Peyer's patch (tissue), 4 donors: Measurements from ENCODE around the gene MAML3. TPM values are rescaled to one million over a fixed set of nuclear protein-coding genes. Genes with fewer than 3 reads are reported as not detected.

Experiments
- DNase-seq, 3 donors: peaks; one replicate each; pipeline ENCODE4 v3.0.0-alpha.2; 2017 to 2019
- H3K27ac ChIP-seq, 4 donors: fragments of 200-600 bp; sonication (generic); one replicate each; pipeline ENCODE4 v1.5.1; 2016 to 2019
- H3K27me3 ChIP-seq, 2 donors: fragments of 200-600 bp; sonication (generic); one replicate each; pipeline ENCODE4 v1.5.1; 2019
- H3K36me3 ChIP-seq, 3 donors: fragments of 200-600 bp; sonication (generic); one replicate each; pipeline ENCODE4 v1.5.1; 2016 to 2019
- H3K4me1 ChIP-seq, 4 donors: fragments of 200-600 bp; sonication (generic); one replicate each; pipeline ENCODE4 v1.5.1; 2016 to 2019
- H3K4me3 ChIP-seq, 4 donors: fragments of 200-600 bp; sonication (generic); 1 replicate in 3 of 4; 2 replicates in 1 of 4; pipeline ENCODE4 v1.5.1; 2016 to 2019; ENCODE audit warnings: mild to moderate bottlenecking in 1 of 4
- H3K9me3 ChIP-seq, 4 donors: fragments of 200-600 bp; sonication (generic); one replicate each; pipeline ENCODE4 v1.5.1; 2016 to 2019; ENCODE audit warnings: mild to moderate bottlenecking in 1 of 4
- POLR2A ChIP-seq, 2 donors: fragments of 450-650 bp; IDR thresholded peaks; one replicate each; pipeline ENCODE4 v1.5.1; 2017; ENCODE audit warnings: antibody characterized with exemption in 2 of 2, mild to moderate bottlenecking in 2 of 2, moderate library complexity in 2 of 2
- total RNA-seq, 4 donors: library from RNA; depleted of rRNA; stranded (reverse); fragments of >200 nt; gene quantifications; one replicate each; pipeline ENCODE4 v1.1.0, GENCODE V29; 2016
- TF ChIP-seq, protein P1 (sequence below), 6 experiments: fragments of 450-650 bp in 4 of 6; fragments of 200-600 bp in 2 of 6; sonication (generic) in 1 of 6; IDR thresholded peaks; one replicate each; pipeline ENCODE4 v1.5.1; 2017 to 2019; ENCODE audit warnings: antibody characterized with exemption in 6 of 6, mild to moderate bottlenecking in 3 of 6, moderate library complexity in 1 of 6

Gene MAML3
- total RNA-seq, 4 donors from 2014 or later: 6.5 to 44.6 (median 22.1) TPM

GRCh38 chr4:139971111-139971510 is 182.9 kb downstream of the MAML3 start:
- no peak for DNase-seq
- H3K27ac ChIP-seq: no peak overlapping the region

GRCh38 chr4:139969635-139970266 is 184.2 kb downstream of the MAML3 start:
- no peaks in the 10 kb centered on the region for H3K4me1 ChIP-seq
- H3K27ac ChIP-seq: no peak overlapping the region
- no peaks in the 10 kb centered on the region for H3K27me3 ChIP-seq
- no peaks in the 10 kb centered on the region for H3K36me3 ChIP-seq
- no peak overlapping the region for H3K4me3 ChIP-seq
- DNase-seq: no peak
- no peak for TF ChIP-seq POLR2A (IDR thresholded peaks at IDR 0.05)
- TF ChIP-seq, protein P1, sequence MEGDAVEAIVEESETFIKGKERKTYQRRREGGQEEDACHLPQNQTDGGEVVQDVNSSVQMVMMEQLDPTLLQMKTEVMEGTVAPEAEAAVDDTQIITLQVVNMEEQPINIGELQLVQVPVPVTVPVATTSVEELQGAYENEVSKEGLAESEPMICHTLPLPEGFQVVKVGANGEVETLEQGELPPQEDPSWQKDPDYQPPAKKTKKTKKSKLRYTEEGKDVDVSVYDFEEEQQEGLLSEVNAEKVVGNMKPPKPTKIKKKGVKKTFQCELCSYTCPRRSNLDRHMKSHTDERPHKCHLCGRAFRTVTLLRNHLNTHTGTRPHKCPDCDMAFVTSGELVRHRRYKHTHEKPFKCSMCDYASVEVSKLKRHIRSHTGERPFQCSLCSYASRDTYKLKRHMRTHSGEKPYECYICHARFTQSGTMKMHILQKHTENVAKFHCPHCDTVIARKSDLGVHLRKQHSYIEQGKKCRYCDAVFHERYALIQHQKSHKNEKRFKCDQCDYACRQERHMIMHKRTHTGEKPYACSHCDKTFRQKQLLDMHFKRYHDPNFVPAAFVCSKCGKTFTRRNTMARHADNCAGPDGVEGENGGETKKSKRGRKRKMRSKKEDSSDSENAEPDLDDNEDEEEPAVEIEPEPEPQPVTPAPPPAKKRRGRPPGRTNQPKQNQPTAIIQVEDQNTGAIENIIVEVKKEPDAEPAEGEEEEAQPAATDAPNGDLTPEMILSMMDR (IDR thresholded peaks at IDR 0.05): no peak
- no peaks in the 10 kb centered on the region for H3K9me3 ChIP-seq

More at GRCh38 chr4:139971111-139971510, 182.9 kb downstream of the MAML3 start:
- H3K9me3 ChIP-seq: no peaks in the 10 kb centered on the region
- peaks cover 0 to under 1% (median 0%) of the 10 kb centered on the region in 4 donors for H3K4me1 ChIP-seq
- H3K36me3 ChIP-seq: no peaks in the 10 kb centered on the region
- H3K4me3 ChIP-seq: no peak overlapping the region
- no peaks in the 10 kb centered on the region for H3K27me3 ChIP-seq
- no peak for TF ChIP-seq POLR2A (IDR thresholded peaks at IDR 0.05)
- TF ChIP-seq, protein P1 (IDR thresholded peaks at IDR 0.05): no peak

- Histone ChIP-seq H3K36me3 (no peaks in the 10 kb centered on the region), H3K27ac (no peak overlapping the region), H3K4me1 (no peaks in the 10 kb centered on the region), H3K27me3 (no peaks in the 10 kb centered on the region), H3K4me3 (no peak overlapping the region), H3K9me3 (no peaks in the 10 kb centered on the region)
- no peak for DNase-seq
- no peak for TF ChIP-seq POLR2A (IDR thresholded peaks at IDR 0.05)
- TF ChIP-seq, protein P1 (IDR thresholded peaks at IDR 0.05): no peak
Observed at GRCh38 chr4:139968831-139969230, 185.2 kb downstream of the MAML3 start.

- H3K27me3 ChIP-seq: no peaks in the 10 kb centered on the region
- no peaks in the 10 kb centered on the region for H3K4me1 ChIP-seq
- H3K4me3 ChIP-seq: no peak overlapping the region
- H3K9me3 ChIP-seq: no peaks in the 10 kb centered on the region
- TF ChIP-seq, protein P1 (IDR thresholded peaks at IDR 0.05): no peak
- no peak for TF ChIP-seq POLR2A (IDR thresholded peaks at IDR 0.05)
- H3K27ac ChIP-seq: no peak overlapping the region
- H3K36me3 ChIP-seq: no peaks in the 10 kb centered on the region
- DNase-seq: no peak
Observed at GRCh38 chr4:139966383-139966782, 187.6 kb downstream of the MAML3 start.

- Histone ChIP-seq H3K4me3 (no peak overlapping the region), H3K36me3 (no peaks in the 10 kb centered on the region), H3K4me1 (no peaks in the 10 kb centered on the region), H3K9me3 (no peaks in the 10 kb centered on the region), H3K27ac (no peak overlapping the region), H3K27me3 (no peaks in the 10 kb centered on the region)
- no peak for TF ChIP-seq POLR2A (IDR thresholded peaks at IDR 0.05)
- TF ChIP-seq, protein P1 (IDR thresholded peaks at IDR 0.05): no peak
- no peak for DNase-seq
Observed at GRCh38 chr4:139965789-139966188, 188.2 kb downstream of the MAML3 start.
